Smooth muscle cell (in vitro differentiated cells): ENCODE measurements around the gene PHKA2. TPM values are rescaled to one million over a fixed set of nuclear protein-coding genes. Genes with fewer than 3 reads are reported as not detected.

Experiments used
- DNase-seq: peaks from one replicate; lab custom pipeline; 2025; ENCODE audit not compliant: unreplicated experiment; lab: John Stamatoyannopoulos, UW
- H2AFZ ChIP-seq: fragments of 200-600 bp; sonication (generic); 2 replicates; pipeline ENCODE4 v1.6.0; 2016; ENCODE audit warnings: antibody characterized with exemption, low read depth, mild to moderate bottlenecking
- H3F3A ChIP-seq: fragments of 200-600 bp; sonication (generic); 2 replicates; pipeline ENCODE4 v1.6.0; 2017; ENCODE audit warnings: antibody characterized with exemption, low read depth
- H3K27ac ChIP-seq: fragments of 200-600 bp; sonication (generic); 2 replicates; pipeline ENCODE4 v1.5.1; 2016; ENCODE audit warnings: low read depth, mild to moderate bottlenecking
- H3K27me3 ChIP-seq: fragments of 200-600 bp; sonication (generic); 2 replicates; pipeline ENCODE4 v1.6.1; 2016; ENCODE audit warnings: low read depth, mild to moderate bottlenecking
- H3K36me3 ChIP-seq: fragments of 200-600 bp; sonication (generic); 2 replicates; pipeline ENCODE4 v1.5.1; 2016; ENCODE audit warnings: low read depth
- H3K4me1 ChIP-seq: fragments of 200-600 bp; sonication (generic); 2 replicates; pipeline ENCODE4 v1.5.1; 2016; ENCODE audit warnings: low read depth
- H3K4me2 ChIP-seq: fragments of 200-600 bp; sonication (generic); 2 replicates; pipeline ENCODE4 v1.6.0; 2016; ENCODE audit warnings: mild to moderate bottlenecking
- H3K4me3 ChIP-seq: fragments of 200-600 bp; sonication (generic); 2 replicates; pipeline ENCODE4 v1.5.1; 2016; ENCODE audit warnings: mild to moderate bottlenecking
- H3K79me2 ChIP-seq: fragments of 200-600 bp; sonication (generic); 2 replicates; pipeline ENCODE4 v1.6.0; 2016; ENCODE audit warnings: low read depth, mild to moderate bottlenecking
- H3K9ac ChIP-seq: fragments of 200-600 bp; sonication (generic); 2 replicates; pipeline ENCODE4 v1.6.0; 2016; ENCODE audit warnings: low read depth
- H3K9me3 ChIP-seq: fragments of 200-600 bp; sonication (generic); replicated peaks from 2 replicates; pipeline ENCODE4 v1.5.1; 2016; ENCODE audit warnings: low read depth
- H4K20me1 ChIP-seq: fragments of 200-600 bp; sonication (generic); 2 replicates; pipeline ENCODE4 v1.6.0; 2016; ENCODE audit warnings: low read depth
- CTCF ChIP-seq: fragments of 200-600 bp; sonication (generic); IDR thresholded peaks from 2 replicates; pipeline ENCODE4 v1.5.1; 2017; ENCODE audit warnings: borderline replicate concordance, mild to moderate bottlenecking, antibody characterized with exemption; ENCODE audit not compliant: insufficient read depth, poor library complexity, severe bottlenecking
- WGBS: methylation state at CpG from one replicate; pipeline ENCODE4 v1.1.7; 2016; ENCODE audit warnings: low lambda C conversion rate; 5-methylcytosine and 5-hydroxymethylcytosine counted together
- polyA plus RNA-seq: library from polyadenylated mRNA; unstranded; fragments of >200 nt; fragmentation: Nextera tagmentation; extraction: Ambion mirVana; gene quantifications from 2 replicates; pipeline ENCODE4 v1.2.1, GENCODE V29; 2016
- total RNA-seq: library from RNA; depleted of rRNA; stranded (reverse); fragments of >200 nt; gene quantifications from 2 replicates; pipeline ENCODE4 v1.2.3, GENCODE V29; 2014

The PHKA2 gene
- total and polyA plus RNA-seq, 2 experiments from 2014 or later, result 7.3 to 22.7 TPM

- Histone ChIP-seq H3K9ac (no peak overlapping the region), H4K20me1 (no peaks in the 10 kb centered on the region), H3K4me1 (no peaks in the 10 kb centered on the region), H3F3A (no peaks in the 10 kb centered on the region), H3K27ac (no peak overlapping the region), H2AFZ (no peak overlapping the region), H3K4me3 (no peak overlapping the region), H3K36me3 (no peaks in the 10 kb centered on the region), H3K27me3 (no peaks in the 10 kb centered on the region), H3K79me2 (no peaks in the 10 kb centered on the region), H3K9me3 (no peaks in the 10 kb centered on the region), H3K4me2 (no peak overlapping the region)
- DNase-seq, result no peak
- no peak for TF ChIP-seq CTCF
- 44% methylated on average over 2 of the region's 2 CpGs for WGBS
Measured at GRCh38 chrX:18971506-18971905, 12.4 kb downstream of the PHKA2 start.

GRCh38 chrX:18970465-18970864 lies 13.4 kb downstream of the PHKA2 start:
- Histone ChIP-seq H4K20me1 (no peaks in the 10 kb centered on the region), H3F3A (no peaks in the 10 kb centered on the region), H3K9me3 (no peaks in the 10 kb centered on the region), H3K4me3 (no peak overlapping the region), H3K4me1 (no peaks in the 10 kb centered on the region), H3K79me2 (no peaks in the 10 kb centered on the region), H3K9ac (no peak overlapping the region), H3K36me3 (no peaks in the 10 kb centered on the region), H3K27ac (no peak overlapping the region), H3K4me2 (no peak overlapping the region), H2AFZ (no peak overlapping the region), H3K27me3 (no peaks in the 10 kb centered on the region)
- no peak for TF ChIP-seq CTCF
- DNase-seq, result no peak

- H3K36me3 ChIP-seq, result no peaks in the 10 kb centered on the region
- no peak for DNase-seq
- WGBS, result 82% methylated on average over 5 of the region's 5 CpGs
Measured at GRCh38 chrX:18966624-18967023, 17.3 kb downstream of the PHKA2 start.

More at GRCh38 chrX:18966624-18967023, 17.3 kb downstream of the PHKA2 start:
- TF ChIP-seq CTCF, result no peak
- H3K4me1 ChIP-seq, result no peaks in the 10 kb centered on the region
- no peaks in the 10 kb centered on the region for H3K9me3 ChIP-seq
- H2AFZ ChIP-seq, result no peak overlapping the region
- no peaks in the 10 kb centered on the region for H3K79me2 ChIP-seq
- H3F3A ChIP-seq, result no peaks in the 10 kb centered on the region
- H3K4me3 ChIP-seq, result no peak overlapping the region
- no peak overlapping the region for H3K27ac ChIP-seq
- H3K4me2 ChIP-seq, result no peak overlapping the region
- H3K9ac ChIP-seq, result no peak overlapping the region
- H3K27me3 ChIP-seq, result no peaks in the 10 kb centered on the region
- H4K20me1 ChIP-seq, result no peaks in the 10 kb centered on the region
